K562 (cell line): ENCODE data around the gene ZNF862. TPM values are rescaled to one million over a fixed set of nuclear protein-coding genes. Genes with fewer than 3 reads are reported as not detected.

ENCODE experiments used
- ESRRA ChIP-seq: fragments of 450-650 bp; IDR thresholded peaks from 2 replicates; pipeline ENCODE4 v1.6.1; 2014; ENCODE audit warnings: low read depth, mild to moderate bottlenecking, moderate library complexity, borderline replicate concordance
- GTF3C2 ChIP-seq: IDR thresholded peaks from 3 replicates; pipeline ENCODE4 v1.6.1; 2011; ENCODE audit warnings: borderline replicate concordance, mild to moderate bottlenecking, moderate library complexity; ENCODE audit not compliant: insufficient read length; ENCODE audit errors: extremely low read depth
- ZBTB40 ChIP-seq, 2 experiments: fragments of 450-650 bp in 1 of 2; sonication (generic) in 1 of 2; formaldehyde crosslinking in 1 of 2; IDR thresholded peaks; 2 replicates each; pipeline versions ENCODE4 v1.7.1 to v1.9.0; 2016 to 2022; ENCODE audit warnings: inconsistent platforms in 1 of 2, mild to moderate bottlenecking in 1 of 2, missing genetic modification reagents in 1 of 2
- ZNF124 ChIP-seq: sonication (generic); formaldehyde crosslinking; IDR thresholded peaks from 2 replicates; pipeline ENCODE4 v1.8.1; 2022; ENCODE audit warnings: missing genetic modification reagents
- polyA plus RNA-seq, 8 experiments: library from polyadenylated mRNA; depleted of rRNA in 4 of 8; stranded (reverse) in 5 of 8; unstranded in 3 of 8; fragments of >200 nt; fragmentation: Nextera tagmentation in 2 of 8; fragmentation: Illumina TruSeq in 1 of 8; extraction: Ambion mirVana in 2 of 8; extraction: Trizol in 1 of 8; gene quantifications; 2 replicates each; pipeline versions ENCODE4 v1.2.1 to v1.2.3, GENCODE V29; 2011 to 2014; ENCODE audit warnings: inconsistent platforms in 1 of 8, missing spikeins in 1 of 8
- total RNA-seq, 7 experiments: library from RNA; depleted of rRNA in 6 of 7; stranded (reverse); fragments of >200 nt in 6 of 7; fragmentation: Illumina TruSeq in 2 of 7; extraction: Trizol in 2 of 7; gene quantifications; 2 replicates each; pipeline versions ENCODE4 v1.2.1 to v1.2.3, GENCODE V29; 2011 to 2021; ENCODE audit warnings: low replicate concordance in 1 of 7
- TF ChIP-seq, protein P1 (sequence below), 2 experiments: fragments of 450-650 bp; IDR thresholded peaks; 2 replicates each; pipeline ENCODE4 v1.6.1; 2016

Gene ZNF862
- total and polyA plus RNA-seq, 9 of the 15 experiments (the other 6 are each of a cell fraction or from before 2014, with no cell fraction given), result 1.1 to 3.9 (median 2.6) TPM

- TF ChIP-seq GTF3C2 (no peak), ZBTB40 (IDR thresholded peaks at IDR 0.05) (no peak), ZBTB40 (CRISPR knock-in tag; IDR thresholded peaks at IDR 0.05) (no peak), ZNF124 (CRISPR knock-in tag) (no peak), ESRRA (no peak)
- TF ChIP-seq, protein P1, sequence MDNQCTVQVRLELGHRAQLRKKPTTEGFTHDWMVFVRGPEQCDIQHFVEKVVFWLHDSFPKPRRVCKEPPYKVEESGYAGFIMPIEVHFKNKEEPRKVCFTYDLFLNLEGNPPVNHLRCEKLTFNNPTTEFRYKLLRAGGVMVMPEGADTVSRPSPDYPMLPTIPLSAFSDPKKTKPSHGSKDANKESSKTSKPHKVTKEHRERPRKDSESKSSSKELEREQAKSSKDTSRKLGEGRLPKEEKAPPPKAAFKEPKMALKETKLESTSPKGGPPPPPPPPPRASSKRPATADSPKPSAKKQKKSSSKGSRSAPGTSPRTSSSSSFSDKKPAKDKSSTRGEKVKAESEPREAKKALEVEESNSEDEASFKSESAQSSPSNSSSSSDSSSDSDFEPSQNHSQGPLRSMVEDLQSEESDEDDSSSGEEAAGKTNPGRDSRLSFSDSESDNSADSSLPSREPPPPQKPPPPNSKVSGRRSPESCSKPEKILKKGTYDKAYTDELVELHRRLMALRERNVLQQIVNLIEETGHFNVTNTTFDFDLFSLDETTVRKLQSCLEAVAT (IDR thresholded peaks at IDR 0.05), result no peak
These were observed 13.2 kb upstream of the ZNF862 start (continued) for GRCh38 chr7:149824748-149825566.
